ENCODE measurements around the gene ITGAD. TPM values are rescaled to one million over a fixed set of nuclear protein-coding genes. Genes with fewer than 3 reads are reported as not detected.

ITGAD gene
- total and polyA plus RNA-seq, 2 of the 8 experiments (the other 6 are each of a cell fraction or from before 2014, with no cell fraction given) = 0.06 TPM; not detected in 1

DNA sequence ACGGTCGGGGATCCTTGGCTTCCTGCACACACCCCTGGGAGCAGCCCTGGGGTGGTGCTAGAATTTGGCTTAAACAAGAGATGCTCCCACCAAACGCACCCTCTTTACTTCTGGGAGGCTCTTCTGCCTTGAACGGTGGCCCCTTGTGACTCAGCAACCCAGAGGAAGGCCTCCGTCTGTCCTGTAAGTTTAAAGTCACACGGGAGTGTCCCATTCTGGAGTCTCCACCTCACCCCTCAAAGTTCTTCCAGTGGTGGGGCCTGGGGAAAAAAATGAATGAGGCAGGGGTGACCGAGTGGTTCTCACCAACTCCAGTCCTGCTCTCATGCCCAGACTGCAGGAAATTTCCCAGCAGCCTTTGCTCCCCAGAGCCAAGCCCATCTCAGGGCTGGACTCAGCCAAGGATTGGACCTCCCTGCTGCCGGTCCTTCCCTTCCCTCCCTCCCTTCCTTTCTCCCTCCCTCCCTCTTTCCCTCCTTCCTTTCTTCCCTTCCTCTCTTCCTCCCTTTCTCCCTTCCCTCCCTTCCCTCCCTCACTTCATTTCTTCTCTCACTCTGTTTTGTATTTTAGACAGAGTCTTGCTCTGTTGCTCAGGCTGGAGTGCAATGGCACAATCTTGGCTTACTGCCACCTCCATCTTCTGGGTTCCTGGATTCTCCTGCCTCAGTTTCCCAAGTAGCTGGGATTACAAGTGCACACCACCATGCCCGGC lies 11.4 kb downstream of the ITGAD start (continued):
- TF ChIP-seq, protein P1, sequence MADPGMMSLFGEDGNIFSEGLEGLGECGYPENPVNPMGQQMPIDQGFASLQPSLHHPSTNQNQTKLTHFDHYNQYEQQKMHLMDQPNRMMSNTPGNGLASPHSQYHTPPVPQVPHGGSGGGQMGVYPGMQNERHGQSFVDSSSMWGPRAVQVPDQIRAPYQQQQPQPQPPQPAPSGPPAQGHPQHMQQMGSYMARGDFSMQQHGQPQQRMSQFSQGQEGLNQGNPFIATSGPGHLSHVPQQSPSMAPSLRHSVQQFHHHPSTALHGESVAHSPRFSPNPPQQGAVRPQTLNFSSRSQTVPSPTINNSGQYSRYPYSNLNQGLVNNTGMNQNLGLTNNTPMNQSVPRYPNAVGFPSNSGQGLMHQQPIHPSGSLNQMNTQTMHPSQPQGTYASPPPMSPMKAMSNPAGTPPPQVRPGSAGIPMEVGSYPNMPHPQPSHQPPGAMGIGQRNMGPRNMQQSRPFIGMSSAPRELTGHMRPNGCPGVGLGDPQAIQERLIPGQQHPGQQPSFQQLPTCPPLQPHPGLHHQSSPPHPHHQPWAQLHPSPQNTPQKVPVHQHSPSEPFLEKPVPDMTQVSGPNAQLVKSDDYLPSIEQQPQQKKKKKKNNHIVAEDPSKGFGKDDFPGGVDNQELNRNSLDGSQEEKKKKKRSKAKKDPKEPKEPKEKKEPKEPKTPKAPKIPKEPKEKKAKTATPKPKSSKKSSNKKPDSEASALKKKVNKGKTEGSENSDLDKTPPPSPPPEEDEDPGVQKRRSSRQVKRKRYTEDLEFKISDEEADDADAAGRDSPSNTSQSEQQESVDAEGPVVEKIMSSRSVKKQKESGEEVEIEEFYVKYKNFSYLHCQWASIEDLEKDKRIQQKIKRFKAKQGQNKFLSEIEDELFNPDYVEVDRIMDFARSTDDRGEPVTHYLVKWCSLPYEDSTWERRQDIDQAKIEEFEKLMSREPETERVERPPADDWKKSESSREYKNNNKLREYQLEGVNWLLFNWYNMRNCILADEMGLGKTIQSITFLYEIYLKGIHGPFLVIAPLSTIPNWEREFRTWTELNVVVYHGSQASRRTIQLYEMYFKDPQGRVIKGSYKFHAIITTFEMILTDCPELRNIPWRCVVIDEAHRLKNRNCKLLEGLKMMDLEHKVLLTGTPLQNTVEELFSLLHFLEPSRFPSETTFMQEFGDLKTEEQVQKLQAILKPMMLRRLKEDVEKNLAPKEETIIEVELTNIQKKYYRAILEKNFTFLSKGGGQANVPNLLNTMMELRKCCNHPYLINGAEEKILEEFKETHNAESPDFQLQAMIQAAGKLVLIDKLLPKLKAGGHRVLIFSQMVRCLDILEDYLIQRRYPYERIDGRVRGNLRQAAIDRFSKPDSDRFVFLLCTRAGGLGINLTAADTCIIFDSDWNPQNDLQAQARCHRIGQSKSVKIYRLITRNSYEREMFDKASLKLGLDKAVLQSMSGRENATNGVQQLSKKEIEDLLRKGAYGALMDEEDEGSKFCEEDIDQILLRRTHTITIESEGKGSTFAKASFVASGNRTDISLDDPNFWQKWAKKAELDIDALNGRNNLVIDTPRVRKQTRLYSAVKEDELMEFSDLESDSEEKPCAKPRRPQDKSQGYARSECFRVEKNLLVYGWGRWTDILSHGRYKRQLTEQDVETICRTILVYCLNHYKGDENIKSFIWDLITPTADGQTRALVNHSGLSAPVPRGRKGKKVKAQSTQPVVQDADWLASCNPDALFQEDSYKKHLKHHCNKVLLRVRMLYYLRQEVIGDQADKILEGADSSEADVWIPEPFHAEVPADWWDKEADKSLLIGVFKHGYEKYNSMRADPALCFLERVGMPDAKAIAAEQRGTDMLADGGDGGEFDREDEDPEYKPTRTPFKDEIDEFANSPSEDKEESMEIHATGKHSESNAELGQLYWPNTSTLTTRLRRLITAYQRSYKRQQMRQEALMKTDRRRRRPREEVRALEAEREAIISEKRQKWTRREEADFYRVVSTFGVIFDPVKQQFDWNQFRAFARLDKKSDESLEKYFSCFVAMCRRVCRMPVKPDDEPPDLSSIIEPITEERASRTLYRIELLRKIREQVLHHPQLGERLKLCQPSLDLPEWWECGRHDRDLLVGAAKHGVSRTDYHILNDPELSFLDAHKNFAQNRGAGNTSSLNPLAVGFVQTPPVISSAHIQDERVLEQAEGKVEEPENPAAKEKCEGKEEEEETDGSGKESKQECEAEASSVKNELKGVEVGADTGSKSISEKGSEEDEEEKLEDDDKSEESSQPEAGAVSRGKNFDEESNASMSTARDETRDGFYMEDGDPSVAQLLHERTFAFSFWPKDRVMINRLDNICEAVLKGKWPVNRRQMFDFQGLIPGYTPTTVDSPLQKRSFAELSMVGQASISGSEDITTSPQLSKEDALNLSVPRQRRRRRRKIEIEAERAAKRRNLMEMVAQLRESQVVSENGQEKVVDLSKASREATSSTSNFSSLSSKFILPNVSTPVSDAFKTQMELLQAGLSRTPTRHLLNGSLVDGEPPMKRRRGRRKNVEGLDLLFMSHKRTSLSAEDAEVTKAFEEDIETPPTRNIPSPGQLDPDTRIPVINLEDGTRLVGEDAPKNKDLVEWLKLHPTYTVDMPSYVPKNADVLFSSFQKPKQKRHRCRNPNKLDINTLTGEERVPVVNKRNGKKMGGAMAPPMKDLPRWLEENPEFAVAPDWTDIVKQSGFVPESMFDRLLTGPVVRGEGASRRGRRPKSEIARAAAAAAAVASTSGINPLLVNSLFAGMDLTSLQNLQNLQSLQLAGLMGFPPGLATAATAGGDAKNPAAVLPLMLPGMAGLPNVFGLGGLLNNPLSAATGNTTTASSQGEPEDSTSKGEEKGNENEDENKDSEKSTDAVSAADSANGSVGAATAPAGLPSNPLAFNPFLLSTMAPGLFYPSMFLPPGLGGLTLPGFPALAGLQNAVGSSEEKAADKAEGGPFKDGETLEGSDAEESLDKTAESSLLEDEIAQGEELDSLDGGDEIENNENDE (IDR thresholded peaks at IDR 0.05; ENCODE audit: insufficient replicate concordance, low read length) = no peak
- TF ChIP-seq CBX8 (IDR thresholded peaks at IDR 0.05; ENCODE audit: borderline replicate concordance, low read depth, low read length) (no peak), CEBPB (IDR thresholded peaks at IDR 0.05; ENCODE audit: low read depth, low read length) (no peak), SP4 (IDR thresholded peaks at IDR 0.05; ENCODE audit: low read length) (no peak), ASH2L (IDR thresholded peaks at IDR 0.05; ENCODE audit: low read length) (no peak), SRF (IDR thresholded peaks at IDR 0.05; ENCODE audit: low read depth, low read length) (no peak), GTF2F1 (IDR thresholded peaks at IDR 0.05; ENCODE audit: borderline replicate concordance, low read depth, low read length) (no peak)
- TF ChIP-seq, protein P2, sequence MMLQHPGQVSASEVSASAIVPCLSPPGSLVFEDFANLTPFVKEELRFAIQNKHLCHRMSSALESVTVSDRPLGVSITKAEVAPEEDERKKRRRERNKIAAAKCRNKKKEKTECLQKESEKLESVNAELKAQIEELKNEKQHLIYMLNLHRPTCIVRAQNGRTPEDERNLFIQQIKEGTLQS (IDR thresholded peaks at IDR 0.05; ENCODE audit: insufficient read depth, low read depth, low read length) = no peak

Data from H1 (cell line).